Stimulated activated effector memory CD8-positive, alpha-beta T cell treated with anti-CD3 and anti-CD28 coated beads, Interleukin-12 subunit alpha, Interleukin-12 subunit beta, amount 100 ng/mL, for 72 hours (primary cell): ENCODE measurements around the gene UBL5.

Experiments used
- ATAC-seq: fragments of 150-1000 bp; cut with Tn5 transposase; 2 replicates; pipeline ENCODE4 v1.10.0; 2021
- DNase-seq, 2 donors: peaks; one replicate each; pipeline ENCODE4 v3.0.0; 2021 to 2022; ENCODE audit warnings: low spot score in 2 of 2
- H3K27ac Mint-ChIP-seq: one replicate; pipeline ENCODE4 v1.8.0; 2022; ENCODE audit warnings: mild to moderate bottlenecking, mixed read lengths
- H3K36me3 Mint-ChIP-seq: one replicate; pipeline ENCODE4 v1.8.0; 2022; ENCODE audit warnings: mild to moderate bottlenecking, mixed read lengths
- H3K4me1 Mint-ChIP-seq: one replicate; pipeline ENCODE4 v1.8.0; 2022; ENCODE audit warnings: mixed read lengths
- H3K4me3 Mint-ChIP-seq: one replicate; pipeline ENCODE4 v1.8.0; 2022; ENCODE audit warnings: mild to moderate bottlenecking, mixed read lengths
- H3K9me3 Mint-ChIP-seq: one replicate; pipeline ENCODE4 v1.8.0; 2022; ENCODE audit warnings: mixed read lengths

UBL5 gene

GRCh38 chr19:9877780-9878510, 50.2 kb downstream of the UBL5 start:
- Mint-ChIP-seq H3K36me3 (no peaks in the 10 kb centered on the region), H3K4me1 (no peaks in the 10 kb centered on the region), H3K9me3 (no peaks in the 10 kb centered on the region), H3K4me3 (no peak overlapping the region), H3K27ac (no peak overlapping the region)
- ATAC-seq (no peak), DNase-seq (no peak)

- Mint-ChIP-seq H3K4me1 (no peaks in the 10 kb centered on the region), H3K27ac (no peak overlapping the region), H3K4me3 (no peak overlapping the region), H3K9me3 (no peaks in the 10 kb centered on the region), H3K36me3 (no peaks in the 10 kb centered on the region)
- ATAC-seq: no peak
- DNase-seq: no peak
Observed at GRCh38 chr19:9878511-9879196, 50.9 kb downstream of the UBL5 start.
